GM23248 (cell line): Measurements from ENCODE around the gene XPO6.

ENCODE experiments used
- EZH2 ChIP-seq: fragments of 200-600 bp; sonication (generic); IDR thresholded peaks from 2 replicates; pipeline ENCODE4 v1.6.1; 2018; ENCODE audit warnings: antibody characterized with exemption, mild to moderate bottlenecking; ENCODE audit not compliant: insufficient read depth, poor library complexity, severe bottlenecking
- EZH2phosphoT487 ChIP-seq: fragments of 200-600 bp; sonication (generic); IDR thresholded peaks from 2 replicates; pipeline ENCODE4 v1.6.1; 2018; ENCODE audit warnings: antibody characterized with exemption, moderate library complexity, mild to moderate bottlenecking, low read depth; ENCODE audit not compliant: insufficient read depth

DNA sequence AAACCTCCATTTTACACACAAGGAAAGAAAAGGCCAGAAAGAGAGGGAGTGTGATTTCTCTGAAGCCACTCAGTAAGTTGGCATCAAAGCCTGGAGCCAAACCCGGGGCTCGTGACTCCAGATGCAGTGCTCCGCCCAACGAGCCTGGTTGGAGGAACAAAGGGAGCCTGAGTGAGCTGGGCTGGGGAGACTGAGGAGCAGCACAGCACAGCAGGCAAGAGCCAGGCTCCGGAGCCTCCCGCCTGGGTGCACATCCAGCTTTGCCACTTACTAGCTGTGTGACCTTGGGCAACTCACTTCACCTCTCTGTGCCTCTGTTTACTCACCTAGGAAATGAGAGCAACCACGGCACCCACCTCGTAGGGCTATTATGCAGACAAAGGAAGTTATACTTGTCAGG lies 153.8 kb downstream of the XPO6 start:
- TF ChIP-seq EZH2phosphoT487 (no peak), EZH2 (no peak)
